GM18498 (cell line): ENCODE data around the gene NCAPD3.
A peak's percentile ranks its signal among the peaks of the same experiment; 100 is the strongest.

Experiments
- ATAC-seq: cut with Tn5 transposase; IDR thresholded peaks from one replicate; pipeline ENCODE4 v1.9.1; 2021; ENCODE audit warnings: mild to moderate bottlenecking, moderate library complexity; ENCODE audit not compliant: unreplicated experiment

NCAPD3 gene

GRCh38 chr11:134254433-134255183 is 30.8 kb upstream of the NCAPD3 start:
- ATAC-seq: no peak

GRCh38 chr11:134253188-134253993 is 29.6 kb upstream of the NCAPD3 start, which contains the start of the genes ACAD8 and THYN1:
Gene ACAD8 (plus strand): TSS chr11:134253568. CDS start chr11:134253601, 33 bp downstream.
Gene THYN1 (minus strand): TSS chr11:134253352. CDS start chr11:134252882, 470 bp downstream.
- peak; percentile 99 for ATAC-seq

GRCh38 chr11:134252346-134253187 is 28.8 kb upstream of the NCAPD3 start:
- ATAC-seq: peak; percentile 31

GRCh38 chr11:134250675-134251074 is 26.9 kb upstream of the NCAPD3 start:
- no peak for ATAC-seq

GRCh38 chr11:134250246-134250645 is 26.5 kb upstream of the NCAPD3 start:
- ATAC-seq: no peak

DNA sequence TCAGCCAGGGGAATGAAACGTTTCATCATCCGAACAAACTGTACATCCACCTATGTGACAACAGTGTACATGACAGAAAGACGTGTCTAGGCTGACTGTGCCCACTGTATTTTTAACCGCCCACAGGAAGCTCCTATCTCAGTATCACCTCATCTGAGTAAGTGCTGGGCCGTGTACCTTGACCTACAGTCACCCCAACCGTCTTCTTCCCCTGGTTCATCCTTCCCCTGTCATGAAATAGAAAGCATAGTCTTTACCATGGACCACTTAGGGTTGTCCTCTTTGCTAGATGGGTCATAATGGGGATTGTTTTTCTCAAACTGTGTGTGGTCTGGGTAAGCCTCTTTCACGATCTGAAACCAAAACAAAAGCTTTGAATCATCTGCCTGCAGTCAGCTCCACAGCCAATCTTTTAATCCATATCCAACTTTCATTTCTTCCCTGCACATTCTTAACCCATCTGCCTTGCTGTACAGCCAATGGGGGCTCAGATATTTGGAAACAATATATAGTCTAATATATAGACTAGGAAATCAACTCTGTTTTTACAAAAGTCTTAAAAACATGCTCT is 25.2 kb upstream of the NCAPD3 start:
- ATAC-seq: no peak

DNA sequence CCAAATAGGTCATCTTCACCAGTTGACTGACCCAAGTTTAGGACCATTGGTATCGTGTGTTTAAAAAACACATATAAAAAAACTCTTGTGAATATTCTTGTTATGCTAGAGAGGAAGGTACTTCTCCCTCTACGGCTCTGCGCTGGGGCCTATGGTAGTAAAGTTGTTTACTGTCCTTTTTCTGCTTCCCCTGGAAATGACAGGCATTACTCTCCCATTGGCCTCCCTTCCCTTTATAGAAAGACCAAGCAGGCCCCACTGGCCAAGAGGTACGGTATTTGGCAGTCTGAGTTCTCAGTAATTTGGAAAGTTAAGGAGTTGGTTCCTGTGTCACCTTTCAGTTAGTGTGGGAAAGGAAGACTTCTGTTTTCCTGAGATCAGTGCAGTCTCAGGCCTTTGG is 22.9 kb upstream of the NCAPD3 start:
- no peak for ATAC-seq

DNA sequence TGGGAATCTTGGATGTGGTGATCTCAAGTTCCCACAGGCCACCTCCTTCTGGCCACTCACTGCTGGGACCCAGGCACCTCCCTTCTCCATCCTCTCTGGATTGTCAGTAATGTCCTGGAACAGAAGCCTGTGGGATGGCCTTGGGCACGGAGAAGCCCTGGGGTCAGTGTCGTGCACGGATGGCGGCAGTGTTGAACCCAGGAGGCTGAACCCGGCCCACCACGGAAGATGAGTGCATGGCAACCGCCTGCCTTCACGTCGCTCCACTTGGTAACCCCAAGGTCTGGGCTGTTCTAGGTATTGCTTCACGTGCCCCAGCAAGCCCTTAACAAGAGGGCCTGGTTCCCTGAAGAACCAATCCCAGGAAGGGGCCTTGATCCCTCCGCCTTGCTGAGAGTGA is 22.3 kb upstream of the NCAPD3 start:
- ATAC-seq: no peak

GRCh38 chr11:134245434-134245833 is 21.7 kb upstream of the NCAPD3 start:
- ATAC-seq: no peak

GRCh38 chr11:134244593-134244992 is 20.8 kb upstream of the NCAPD3 start:
- ATAC-seq: peak; percentile 80

GRCh38 chr11:134243913-134244312 is 20.1 kb upstream of the NCAPD3 start:
- ATAC-seq: no peak

- ATAC-seq: no peak
These were observed 18.6 kb upstream of the NCAPD3 start for GRCh38 chr11:134242376-134242775.

GRCh38 chr11:134240592-134240991 is 16.8 kb upstream of the NCAPD3 start:
- ATAC-seq: no peak

DNA sequence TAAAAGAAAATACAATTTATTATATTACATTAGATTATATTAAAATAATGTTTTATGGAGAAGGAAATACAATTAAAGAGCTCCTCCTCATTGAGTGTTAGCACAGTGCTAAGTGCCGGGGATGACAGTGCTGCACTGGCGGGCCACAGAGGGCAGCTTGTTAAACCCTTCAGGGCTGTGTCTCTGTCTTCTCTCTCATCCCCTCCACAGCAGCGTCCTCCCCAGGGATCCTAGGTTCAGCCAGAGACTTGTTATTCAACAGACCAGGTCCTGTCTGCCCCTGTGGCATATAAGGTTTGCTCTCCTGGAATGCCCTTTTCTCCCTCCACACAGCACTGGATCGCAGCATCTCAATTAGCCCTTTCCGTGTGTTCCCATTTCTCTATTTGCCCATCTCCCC is 15.2 kb upstream of the NCAPD3 start:
- no peak for ATAC-seq

DNA sequence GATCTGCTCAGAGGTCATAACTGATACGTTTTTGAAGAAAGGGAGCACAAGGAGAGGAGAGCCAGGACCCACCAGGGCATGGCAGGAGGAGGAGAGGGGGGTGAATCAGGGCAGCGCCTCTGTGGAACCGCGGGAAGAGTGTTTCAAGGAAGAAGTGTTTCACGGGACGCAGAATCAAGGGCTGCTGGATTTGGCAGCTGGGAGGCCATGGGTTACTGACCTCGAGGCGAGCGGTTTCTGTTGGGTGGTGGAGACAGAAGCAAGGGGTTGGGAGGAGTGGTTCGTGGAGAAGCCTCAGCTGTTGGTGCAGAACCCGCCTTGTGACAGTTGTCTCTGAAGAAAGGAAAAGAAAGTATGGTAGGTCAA is 13.8 kb upstream of the NCAPD3 start:
- no peak for ATAC-seq

DNA sequence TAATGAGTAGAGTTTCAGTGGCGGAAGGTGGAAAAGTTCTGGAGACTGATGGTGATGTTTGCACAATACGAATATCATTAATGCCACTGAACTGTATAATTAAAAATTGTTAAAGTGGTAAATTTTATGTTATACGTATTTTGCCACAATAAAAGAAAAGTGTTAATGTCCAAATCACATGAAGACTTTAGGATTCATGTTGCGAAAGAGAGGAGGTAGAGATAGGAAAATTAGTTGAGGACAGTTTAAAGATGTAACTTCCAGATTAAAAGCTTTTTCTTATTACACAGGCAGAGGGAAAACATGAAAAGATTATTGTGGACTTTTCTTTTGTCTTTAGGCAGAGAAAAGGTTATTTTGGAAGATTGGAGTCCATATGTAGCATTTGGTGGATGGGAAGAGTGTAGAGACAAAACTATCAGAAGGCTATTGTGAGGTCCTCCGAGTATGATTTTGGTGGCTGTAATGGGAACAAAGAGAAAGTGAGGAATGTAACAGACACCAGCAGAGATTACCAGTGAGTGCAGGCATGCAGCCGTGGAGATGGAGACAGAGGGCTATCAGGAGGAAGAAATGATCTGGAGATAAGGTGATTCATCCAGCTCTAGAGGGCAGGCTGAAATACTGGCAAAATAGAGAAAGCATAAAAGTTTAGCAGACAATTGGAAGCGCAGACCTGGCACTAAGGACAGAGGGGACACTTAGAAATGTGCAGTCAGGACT is 13.2 kb upstream of the NCAPD3 start:
- ATAC-seq: no peak

- ATAC-seq: no peak
These were observed 11.6 kb upstream of the NCAPD3 start for GRCh38 chr11:134235399-134235798.

GRCh38 chr11:134233729-134234179 is 10.0 kb upstream of the NCAPD3 start:
- no peak for ATAC-seq

GRCh38 chr11:134231958-134232659 is 8.3 kb upstream of the NCAPD3 start:
- no peak for ATAC-seq
